ENCODE results near the gene GAD1.

DNA sequence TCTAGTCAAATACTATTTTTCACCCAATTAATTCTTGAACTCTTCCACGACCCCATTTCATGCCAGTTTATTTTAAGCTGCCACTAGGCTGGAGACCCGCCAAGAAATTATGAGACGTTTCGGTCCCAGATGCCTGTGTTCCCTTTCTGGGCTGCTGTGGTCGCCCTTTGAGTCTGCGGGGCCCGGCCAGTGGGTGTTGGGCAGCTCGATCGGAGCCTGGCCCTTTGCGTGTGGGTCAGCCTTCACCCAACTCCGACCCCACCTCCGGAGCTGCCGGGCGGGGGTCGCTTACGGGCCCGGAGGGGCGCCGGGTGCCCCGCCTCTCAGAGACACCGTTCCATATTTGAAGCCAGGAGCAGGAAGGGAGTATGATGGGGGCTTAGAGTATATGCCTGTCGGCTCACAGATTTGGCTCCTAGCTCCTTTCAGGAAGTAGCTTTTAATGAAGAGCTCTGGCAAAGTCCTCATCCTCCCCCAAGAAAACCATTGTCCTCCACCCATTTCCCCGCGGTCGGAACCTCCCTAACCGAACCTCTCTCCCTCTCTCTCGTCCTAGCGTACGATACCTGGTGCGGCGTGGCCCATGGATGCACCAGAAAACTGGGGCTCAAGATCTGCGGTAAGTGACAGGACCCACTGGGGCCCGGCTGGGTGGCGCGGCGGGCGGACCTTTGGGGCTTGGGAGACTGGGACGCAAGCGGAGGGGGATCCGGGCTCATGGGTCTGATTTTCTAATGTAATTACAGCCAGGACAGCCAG lies 5.0 kb downstream of the GAD1 start:
- no peak for TF ChIP-seq CTCF (conservative IDR thresholded peaks at IDR 0.05)
- no peak for TF ChIP-seq ZFX (IDR thresholded peaks at IDR 0.05)

Measured in C4-2B (cell line).